A673 (cell line): ENCODE results near the gene FTO.

Experiments
- CTCF ChIP-seq: fragments of 300-800, 200-600 bp; sonication (generic); conservative IDR thresholded peaks from 2 replicates; pipeline ENCODE4 v1.5.1; 2017; ENCODE audit warnings: low read depth, mild to moderate bottlenecking, antibody characterized with exemption, low read length, moderate library complexity, mixed read lengths
- EZH2 ChIP-seq: fragments of 200-600 bp; sonication (generic); IDR thresholded peaks from 2 replicates; pipeline ENCODE4 v1.6.1; 2017; ENCODE audit warnings: borderline replicate concordance, low read depth, mild to moderate bottlenecking, mixed read lengths, antibody characterized with exemption, low read length; ENCODE audit not compliant: poor library complexity, severe bottlenecking

GRCh38 chr16:53884748-53885147 is 180.8 kb downstream of the FTO start:
- no peak for TF ChIP-seq CTCF
- TF ChIP-seq EZH2: no peak
